Endothelial cell of umbilical vein (primary cell): ENCODE results near the gene ADCY3. TPM values are rescaled to one million over a fixed set of nuclear protein-coding genes. Genes with fewer than 3 reads are reported as not detected.

Experiments
- BruUV-seq: library from RNA; stranded (reverse); fragments of 400-500 nt; replicated peaks from 2 replicates; lab custom pipeline; 2021; lab: Mats Ljungman, UMichigan
- CTCF ChIA-PET: fragments of 300-600, 350-600 bp; sonication (Branson Sonifier 250); formaldehyde crosslinking; loops from one replicate; lab custom pipeline; 2021; ENCODE audit warnings: antibody characterized with exemption, inconsistent platforms; lab: Charles Lee
- POLR2A ChIA-PET: fragments of 300-600, 350-600 bp; sonication (Branson Sonifier 250); formaldehyde crosslinking; loops from one replicate; lab custom pipeline; 2021; ENCODE audit warnings: antibody characterized with exemption, inconsistent platforms; lab: Charles Lee
- DNase-seq: peaks from one replicate; pipeline ENCODE4 v3.0.0-alpha.2; 2011; ENCODE audit warnings: low read depth, low spot score
- FAIRE-seq: peaks from 2 replicates; lab custom pipeline; 2011; peaks lifted over from hg19 to GRCh38; lab: Jason Lieb, UNC
- H2AFZ ChIP-seq: 2 replicates; pipeline ENCODE4 v1.6.0; 2012; ENCODE audit warnings: low read depth, low read length, control low read depth, inconsistent platforms
- H3K27ac ChIP-seq: 2 replicates; pipeline ENCODE4 v1.5.1; 2011; ENCODE audit warnings: low read depth, mild to moderate bottlenecking, control low read depth, low read length, moderate library complexity; ENCODE audit not compliant: insufficient read depth
- H3K27me3 ChIP-seq, 2 experiments: 2 replicates each; pipeline versions ENCODE4 v1.6.0 to v1.6.1; 2011; ENCODE audit warnings: low read length in 2 of 2, mixed read lengths in 1 of 2; ENCODE audit not compliant: control insufficient read depth in 2 of 2, insufficient read depth in 2 of 2
- H3K36me3 ChIP-seq, 2 experiments: 2 replicates in 1 of 2; 3 replicates in 1 of 2; pipeline ENCODE4 v1.5.1; 2011; ENCODE audit warnings: low read length in 2 of 2, mild to moderate bottlenecking in 1 of 2, moderate library complexity in 1 of 2; ENCODE audit not compliant: control insufficient read depth in 2 of 2, insufficient read depth in 2 of 2; ENCODE audit errors: extremely low read depth in 1 of 2
- H3K4me1 ChIP-seq: 3 replicates; pipeline ENCODE4 v1.5.1; 2011; ENCODE audit warnings: mild to moderate bottlenecking, low read length; ENCODE audit not compliant: control insufficient read depth, insufficient read depth; ENCODE audit errors: extremely low read depth
- H3K4me2 ChIP-seq: 2 replicates; pipeline ENCODE4 v1.6.1; 2011; ENCODE audit warnings: low read length, control low read depth, mixed read lengths; ENCODE audit not compliant: insufficient read depth
- H3K4me3 ChIP-seq, 3 experiments: fragments of 200-600 bp in 1 of 3; sonication (generic), shearing (Covaris generic) in 1 of 3; replicated peaks in 1 of 3; 2 replicates each; pipeline ENCODE4 v1.5.1; 2011 to 2016; ENCODE audit warnings: control low read depth in 3 of 3, low read length in 3 of 3, mild to moderate bottlenecking in 2 of 3, inconsistent platforms in 1 of 3, low read depth in 1 of 3, moderate library complexity in 1 of 3; ENCODE audit not compliant: insufficient read depth in 1 of 3
- H3K79me2 ChIP-seq: 2 replicates; pipeline ENCODE4 v1.6.0; 2012; ENCODE audit warnings: low read length, inconsistent platforms; ENCODE audit not compliant: control insufficient read depth, insufficient read depth
- H3K9ac ChIP-seq: replicated peaks from 2 replicates; pipeline ENCODE3; 2011; ENCODE audit warnings: low read length, control low read depth; ENCODE audit not compliant: insufficient read depth; ENCODE audit errors: extremely low read depth
- H3K9me1 ChIP-seq: replicated peaks from 3 replicates; pipeline ENCODE4 v1.6.0; 2011; ENCODE audit warnings: mild to moderate bottlenecking, low read length; ENCODE audit not compliant: control insufficient read depth, insufficient read depth; ENCODE audit errors: extremely low read depth
- H3K9me3 ChIP-seq: replicated peaks from 2 replicates; pipeline ENCODE4 v1.5.1; 2012; ENCODE audit warnings: low read length, inconsistent platforms; ENCODE audit not compliant: control insufficient read depth, insufficient read depth
- H4K20me1 ChIP-seq: replicated peaks from 2 replicates; pipeline ENCODE3; 2011; ENCODE audit warnings: mild to moderate bottlenecking, low read length; ENCODE audit not compliant: control insufficient read depth, insufficient read depth; ENCODE audit errors: extremely low read depth
- CTCF ChIP-seq, 2 donors: IDR thresholded peaks; 1 replicate in 1 of 2; 2 replicates in 1 of 2; pipeline ENCODE4 v1.5.1; 2011; ENCODE audit warnings: low read length in 2 of 2, mild to moderate bottlenecking in 2 of 2, moderate library complexity in 2 of 2, control low read depth in 1 of 2, inconsistent platforms in 1 of 2, low read depth in 1 of 2; ENCODE audit not compliant: insufficient read depth in 1 of 2; ENCODE audit errors: extremely low read depth in 1 of 2
- EZH2 ChIP-seq: IDR thresholded peaks from 2 replicates; pipeline ENCODE4 v1.6.1; 2012; ENCODE audit warnings: borderline replicate concordance, low read depth, mild to moderate bottlenecking, moderate library complexity, low read length, inconsistent platforms; ENCODE audit not compliant: severe bottlenecking
- FOS ChIP-seq: IDR thresholded peaks from 2 replicates; pipeline ENCODE4 v1.6.1; 2011; ENCODE audit warnings: mild to moderate bottlenecking, low read length, moderate library complexity, borderline replicate concordance; ENCODE audit not compliant: insufficient read depth
- GATA2 ChIP-seq: IDR thresholded peaks from 2 replicates; pipeline ENCODE4 v1.7.0; 2011; ENCODE audit warnings: low read depth, mild to moderate bottlenecking, moderate library complexity, mixed read lengths, low read length; ENCODE audit not compliant: insufficient read length, insufficient read depth
- JUN ChIP-seq: IDR thresholded peaks from 2 replicates; pipeline ENCODE4 v1.6.1; 2011; ENCODE audit warnings: borderline replicate concordance, low read depth; ENCODE audit not compliant: insufficient read length, insufficient read depth
- MAX ChIP-seq: IDR thresholded peaks from 2 replicates; pipeline ENCODE4 v1.6.1; 2011; ENCODE audit not compliant: insufficient read depth, insufficient read length
- MYC ChIP-seq: IDR thresholded peaks from one replicate; pipeline ENCODE4 v1.6.1; 2011; ENCODE audit warnings: mild to moderate bottlenecking, low read depth, low read length
- POLR2A ChIP-seq: IDR thresholded peaks from 2 replicates; pipeline ENCODE4 v1.6.1; 2012; ENCODE audit warnings: low read depth, mild to moderate bottlenecking, control low read depth, low read length
- POLR2AphosphoS5 ChIP-seq: IDR thresholded peaks from 2 replicates; pipeline ENCODE4 v1.6.1; 2012; ENCODE audit warnings: low read depth, mild to moderate bottlenecking, control low read depth, low read length, moderate library complexity; ENCODE audit not compliant: insufficient read depth
- dilution Hi-C: fragments of 300-500 bp; cut with MboI; formaldehyde crosslinking; loops from one replicate; pipeline ENCODE4 v1.15.0; 2019; ENCODE audit warnings: low sequenced_read_pairs; ENCODE audit not compliant: extremely low pct_ligation_motif_present
- intact Hi-C: fragments of 100-400 bp; cut with micrococcal nuclease; formaldehyde crosslinking; loops from one replicate; pipeline ENCODE4 v1.10.0; 2022
- polyA plus RNA-seq, 4 experiments: library from polyadenylated mRNA; depleted of rRNA in 3 of 4; stranded (reverse) in 3 of 4; unstranded in 1 of 4; fragments of >200 nt; gene quantifications; 2 replicates each; pipeline versions ENCODE4 v1.2.1 to v1.2.3, GENCODE V29; 2011 to 2012; ENCODE audit warnings: missing spikeins in 1 of 4
- total RNA-seq: library from RNA; stranded (reverse); gene quantifications from 2 replicates; pipeline ENCODE4 v1.2.3, GENCODE V29; 2021

ADCY3 gene
- total and polyA plus RNA-seq, 2 donors (not counting 3 experiments of a cell fraction or from before 2014, with no cell fraction given), result 54.0 to 61.3 TPM

GRCh38 chr2:24874035-24874434 is 46.0 kb downstream of the ADCY3 start:
- intact Hi-C loops, result no loop called here
- dilution Hi-C loops, result no loop called here
- H3K4me1 ChIP-seq, result no peaks in the 10 kb centered on the region
- H3K4me3 ChIP-seq, result no peak overlapping the region
- H3K4me2 ChIP-seq, result no peak overlapping the region
- ChIA-PET CTCF (no interaction called here), POLR2A (no interaction called here)
- no peaks in the 10 kb centered on the region for H3K9me3 ChIP-seq
- H3K79me2 ChIP-seq, result no peaks in the 10 kb centered on the region
- H3K27ac ChIP-seq, result no peak overlapping the region
- H2AFZ ChIP-seq, result no peak overlapping the region
- BruUV-seq, result no TSS peak
- peaks cover 0 to 2% of the 10 kb centered on the region in 2 experiments for H3K36me3 ChIP-seq
- no peak for DNase-seq
- FAIRE-seq, result no peak
- TF ChIP-seq EZH2 (no peak), POLR2AphosphoS5 (no peak), CTCF (IDR thresholded peaks at IDR 0.05; ENCODE audit: extremely low read depth in 1 of 2, insufficient read depth in 1 of 2, low read depth in 1 of 2, low read length in 2 of 2) (no peak), POLR2A (no peak), JUN (no peak), MAX (no peak), MYC (no peak), GATA2 (no peak), FOS (no peak)
- H4K20me1 ChIP-seq, result no peaks in the 10 kb centered on the region
- no peaks in the 10 kb centered on the region for H3K27me3 ChIP-seq
- no peaks in the 10 kb centered on the region for H3K9me1 ChIP-seq
- no peak overlapping the region for H3K9ac ChIP-seq
